GM12891 (cell line): Measurements from ENCODE around the gene ZNF682.
"Not testable (repeated sequence)": the region's sequence is repeated elsewhere in the genome, so short reads cannot be mapped to it uniquely, and the experiment has no call there.

Source experiments
- DNase-seq: peaks from one replicate; pipeline ENCODE4 v3.0.0; 2011; ENCODE audit warnings: low spot score; ENCODE audit not compliant: insufficient read length
- FAIRE-seq: peaks from 2 replicates; lab custom pipeline; 2011; peaks lifted over from hg19 to GRCh38; lab: Jason Lieb, UNC
- PAX5 ChIP-seq: IDR thresholded peaks from 2 replicates; pipeline ENCODE4 v1.6.1; 2011; ENCODE audit warnings: low read length, moderate library complexity, mild to moderate bottlenecking; ENCODE audit not compliant: insufficient read depth, severe bottlenecking
- POLR2A ChIP-seq: IDR thresholded peaks from 2 replicates; pipeline ENCODE4 v1.6.1; 2011; ENCODE audit warnings: low read depth, low read length, control low read depth
- POLR2AphosphoS5 ChIP-seq: IDR thresholded peaks from 2 replicates; pipeline ENCODE4 v1.6.1; 2011; ENCODE audit warnings: low read depth, low read length, control low read depth
- POU2F2 ChIP-seq: IDR thresholded peaks from 2 replicates; pipeline ENCODE4 v1.6.1; 2011; ENCODE audit warnings: low read depth, mild to moderate bottlenecking, control low read depth, low read length, moderate library complexity
- SPI1 ChIP-seq: IDR thresholded peaks from 2 replicates; pipeline ENCODE4 v1.6.1; 2011; ENCODE audit warnings: low read depth, low read length, control low read depth
- TAF1 ChIP-seq: IDR thresholded peaks from 2 replicates; pipeline ENCODE4 v1.6.1; 2011; ENCODE audit warnings: low read depth, low read length, control low read depth

Gene ZNF682

GRCh38 chr19:20066861-20067260, 27.6 kb upstream of the ZNF682 start:
- no peak for TF ChIP-seq TAF1
- TF ChIP-seq POLR2AphosphoS5, result no peak
- no peak for TF ChIP-seq SPI1
- TF ChIP-seq POLR2A, result no peak
- TF ChIP-seq POU2F2, result no peak
- no peak for TF ChIP-seq PAX5
- DNase-seq, result no peak

GRCh38 chr19:20060282-20060681, 21.0 kb upstream of the ZNF682 start:
- DNase-seq (no peak), FAIRE-seq (no peak)
- TF ChIP-seq POLR2AphosphoS5 (no peak), SPI1 (no peak), TAF1 (no peak), POU2F2 (no peak), POLR2A (no peak), PAX5 (no peak)

More at GRCh38 chr19:20066861-20067260, 27.6 kb upstream of the ZNF682 start:
- no peak for FAIRE-seq

GRCh38 chr19:20058738-20059137, 19.4 kb upstream of the ZNF682 start:
- FAIRE-seq, DNase-seq: not testable (repeated sequence)

GRCh38 chr19:20051841-20052768, 12.8 kb upstream of the ZNF682 start:
- FAIRE-seq (peak; percentile 48), DNase-seq (no peak)

GRCh38 chr19:20045742-20046141, 6.4 kb upstream of the ZNF682 start:
- DNase-seq, FAIRE-seq: not testable (repeated sequence)

More at GRCh38 chr19:20051841-20052768, 12.8 kb upstream of the ZNF682 start:
- TF ChIP-seq TAF1 (no peak), POU2F2 (peak; percentile 62; the same call in 1 of the 2 replicates)

- no peak for DNase-seq
- no peak for TF ChIP-seq POLR2A
- no peak for TF ChIP-seq SPI1
- no peak for TF ChIP-seq POU2F2
- no peak for TF ChIP-seq TAF1
- no peak for TF ChIP-seq PAX5
- TF ChIP-seq POLR2AphosphoS5, result no peak
- FAIRE-seq, result no peak
Observed at GRCh38 chr19:20044663-20045062, 5.4 kb upstream of the ZNF682 start.

GRCh38 chr19:20038358-20039202, 725 bp downstream of the ZNF682 start:
- DNase-seq (no peak), FAIRE-seq (no peak)
- TF ChIP-seq SPI1 (no peak), PAX5 (no peak)

GRCh38 chr19:20035935-20036334, 3.4 kb downstream of the ZNF682 start:
- no peak for DNase-seq
- FAIRE-seq, result no peak
- TF ChIP-seq TAF1 (no peak), SPI1 (no peak), POU2F2 (no peak), PAX5 (no peak), POLR2A (no peak), POLR2AphosphoS5 (no peak)

- FAIRE-seq (no peak), DNase-seq (no peak)
- no peak for TF ChIP-seq POU2F2
- no peak for TF ChIP-seq SPI1
- no peak for TF ChIP-seq TAF1
- no peak for TF ChIP-seq POLR2A
- TF ChIP-seq POLR2AphosphoS5, result no peak
- no peak for TF ChIP-seq PAX5
Observed at GRCh38 chr19:20028611-20029010, 10.7 kb downstream of the ZNF682 start.

- no peak for DNase-seq
- TF ChIP-seq POU2F2 (no peak), POLR2AphosphoS5 (no peak), TAF1 (no peak), SPI1 (no peak), PAX5 (no peak), POLR2A (no peak)
- FAIRE-seq, result no peak
Observed at GRCh38 chr19:20005741-20006140, 33.6 kb downstream of the ZNF682 start.
